GM19452 (cell line): ENCODE measurements around the gene SLC9A8.

ENCODE experiments used
- ATAC-seq: cut with Tn5 transposase; IDR thresholded peaks from one replicate; pipeline ENCODE4 v1.9.1; 2021; ENCODE audit not compliant: unreplicated experiment

Gene SLC9A8

DNA sequence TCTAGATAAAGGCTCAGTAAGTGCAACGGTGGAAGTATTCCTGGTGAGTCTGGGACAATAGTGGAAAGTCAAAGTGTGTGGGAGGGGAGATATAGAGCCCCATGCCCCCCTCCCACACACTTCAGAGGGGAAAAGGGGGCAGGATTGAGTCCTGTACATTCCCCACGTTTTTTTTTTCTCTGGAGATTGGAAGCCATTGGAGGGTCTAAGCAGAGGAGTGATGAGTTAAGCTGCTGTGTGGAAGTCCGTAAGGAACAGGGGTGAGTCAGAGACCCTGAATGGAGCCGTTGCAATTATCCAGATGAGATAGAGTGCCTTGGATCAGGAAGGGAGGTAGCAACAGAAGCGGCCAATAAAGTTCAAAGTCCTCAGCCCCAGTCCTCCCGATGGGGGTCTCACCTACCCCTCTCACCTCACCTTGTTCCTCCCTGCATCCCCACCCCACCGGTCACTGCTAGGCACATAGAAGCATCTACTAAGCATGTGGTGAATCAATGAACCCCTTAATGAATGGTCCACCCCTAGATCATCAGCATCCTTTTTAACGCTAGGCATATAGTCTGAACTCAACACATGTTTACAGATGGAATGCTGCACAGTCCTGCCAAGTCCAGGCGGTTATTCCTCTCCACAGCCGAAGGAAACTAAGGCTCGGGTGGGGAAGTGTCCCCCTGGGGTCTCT is 662 bp upstream of the SLC9A8 start:
- no peak for ATAC-seq

DNA sequence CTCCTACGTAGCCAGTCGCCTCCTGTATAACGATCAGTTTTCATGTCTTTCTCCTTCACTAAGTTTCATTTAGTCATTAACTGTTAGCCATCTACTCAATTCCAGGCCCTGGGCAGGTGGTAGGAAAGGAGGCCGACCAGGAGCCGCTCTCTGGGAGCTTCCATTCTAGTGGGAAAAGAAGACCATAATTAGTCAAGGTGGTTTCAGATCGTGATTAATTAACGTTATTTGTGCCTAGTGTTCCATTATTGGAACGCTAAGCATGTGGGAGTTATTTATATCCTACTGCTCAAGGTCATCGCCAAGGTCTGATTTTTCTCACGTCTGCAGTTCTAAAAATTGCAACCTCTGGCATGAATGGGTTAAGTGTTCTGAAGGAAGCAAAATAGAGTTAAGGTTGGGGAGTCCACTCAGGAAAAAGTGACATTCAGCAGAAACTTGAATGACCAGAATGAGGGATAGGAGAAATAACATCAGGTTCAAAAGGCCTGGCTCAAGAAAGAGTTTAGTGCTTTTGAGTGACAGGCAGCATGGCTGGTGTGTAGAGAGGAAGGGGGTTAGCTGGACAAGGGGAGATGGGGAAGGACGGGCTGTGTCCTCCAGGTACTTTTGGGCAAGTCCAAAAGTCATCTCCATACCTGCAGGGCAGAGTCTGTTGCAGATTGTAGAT is 812 bp downstream of the SLC9A8 start:
- no peak for ATAC-seq

- ATAC-seq = no peak
Measured at GRCh38 chr20:49814057-49814694, 1.5 kb downstream of the SLC9A8 start.

DNA sequence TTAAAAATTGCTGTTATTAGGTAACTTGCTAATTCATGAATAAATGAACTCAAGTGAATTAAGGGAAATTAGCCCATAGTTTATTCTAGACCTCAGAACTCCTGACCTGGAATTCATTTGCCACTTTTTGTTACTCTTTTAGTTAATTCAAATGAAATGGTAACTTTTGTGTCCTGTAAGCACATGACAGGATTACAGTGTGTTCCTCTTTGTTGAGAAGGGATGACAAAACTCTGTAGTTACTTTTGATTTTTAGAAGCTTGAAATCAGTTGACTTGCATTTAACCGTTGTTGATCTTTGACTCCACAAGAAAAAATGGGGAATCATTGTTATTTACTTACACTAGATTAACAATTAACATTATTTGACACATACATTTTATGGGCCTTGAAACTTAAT is 6.2 kb downstream of the SLC9A8 start:
- ATAC-seq = no peak

GRCh38 chr20:49819702-49820101 is 7.1 kb downstream of the SLC9A8 start:
- ATAC-seq = no peak

DNA sequence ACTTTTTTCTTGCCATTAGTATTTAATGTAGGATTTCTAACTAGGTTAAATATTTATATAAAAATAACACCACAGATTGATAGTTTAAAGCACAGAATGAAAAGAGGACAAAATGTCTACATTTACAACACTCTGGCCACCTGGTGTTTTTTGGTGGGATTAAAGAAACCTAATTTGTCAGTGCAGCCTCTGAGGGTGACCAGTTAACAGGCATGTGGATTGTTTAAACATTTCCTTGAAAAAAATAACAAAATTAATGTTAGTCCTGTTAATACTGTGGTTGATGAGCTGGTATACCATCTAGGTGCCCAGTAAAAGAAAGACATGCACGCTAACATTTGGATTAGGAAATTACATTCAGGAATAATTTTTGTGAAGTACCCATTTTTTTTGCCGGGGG is 8.8 kb downstream of the SLC9A8 start:
- ATAC-seq = no peak

- ATAC-seq = no peak
Measured at GRCh38 chr20:49821870-49822331, 9.3 kb downstream of the SLC9A8 start.

DNA sequence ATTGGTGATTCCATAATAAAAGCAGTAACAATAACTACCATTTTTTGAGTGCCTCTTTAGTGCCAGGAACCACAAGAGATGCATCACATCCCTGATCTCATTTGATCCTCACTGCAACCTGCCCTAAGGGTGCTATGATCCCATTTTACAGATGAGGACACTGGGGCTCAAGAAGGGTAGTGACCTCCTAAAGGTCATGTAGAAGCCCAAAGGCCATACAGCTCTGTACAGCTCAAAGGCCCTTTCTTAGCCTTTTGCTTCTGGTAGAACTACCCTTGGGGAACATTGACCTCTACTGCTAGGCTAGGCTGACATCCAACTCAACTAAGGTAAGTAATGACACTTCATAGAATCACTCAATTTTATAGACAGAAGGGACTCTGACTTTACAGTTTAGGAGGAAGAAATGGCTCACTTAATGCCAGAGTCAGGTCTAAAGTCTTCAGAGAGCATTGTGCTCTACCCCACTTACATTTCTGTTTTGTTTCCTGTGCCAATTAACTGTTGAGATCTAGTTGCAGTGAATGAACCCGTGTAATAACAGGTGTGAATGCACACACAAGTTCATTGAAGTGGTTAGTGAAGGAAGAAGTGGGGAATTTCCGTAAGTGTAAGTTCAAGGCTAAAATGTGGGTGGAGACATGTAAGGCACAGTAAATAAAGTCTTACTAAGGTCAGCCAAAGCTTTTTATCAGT is 10.7 kb downstream of the SLC9A8 start:
- ATAC-seq = no peak

- ATAC-seq = no peak
Measured at GRCh38 chr20:49824206-49824605, 11.6 kb downstream of the SLC9A8 start.

- no peak for ATAC-seq
Measured at GRCh38 chr20:49825521-49826033, 12.9 kb downstream of the SLC9A8 start.

- no peak for ATAC-seq
Measured at GRCh38 chr20:49831022-49831769, 18.6 kb downstream of the SLC9A8 start.

DNA sequence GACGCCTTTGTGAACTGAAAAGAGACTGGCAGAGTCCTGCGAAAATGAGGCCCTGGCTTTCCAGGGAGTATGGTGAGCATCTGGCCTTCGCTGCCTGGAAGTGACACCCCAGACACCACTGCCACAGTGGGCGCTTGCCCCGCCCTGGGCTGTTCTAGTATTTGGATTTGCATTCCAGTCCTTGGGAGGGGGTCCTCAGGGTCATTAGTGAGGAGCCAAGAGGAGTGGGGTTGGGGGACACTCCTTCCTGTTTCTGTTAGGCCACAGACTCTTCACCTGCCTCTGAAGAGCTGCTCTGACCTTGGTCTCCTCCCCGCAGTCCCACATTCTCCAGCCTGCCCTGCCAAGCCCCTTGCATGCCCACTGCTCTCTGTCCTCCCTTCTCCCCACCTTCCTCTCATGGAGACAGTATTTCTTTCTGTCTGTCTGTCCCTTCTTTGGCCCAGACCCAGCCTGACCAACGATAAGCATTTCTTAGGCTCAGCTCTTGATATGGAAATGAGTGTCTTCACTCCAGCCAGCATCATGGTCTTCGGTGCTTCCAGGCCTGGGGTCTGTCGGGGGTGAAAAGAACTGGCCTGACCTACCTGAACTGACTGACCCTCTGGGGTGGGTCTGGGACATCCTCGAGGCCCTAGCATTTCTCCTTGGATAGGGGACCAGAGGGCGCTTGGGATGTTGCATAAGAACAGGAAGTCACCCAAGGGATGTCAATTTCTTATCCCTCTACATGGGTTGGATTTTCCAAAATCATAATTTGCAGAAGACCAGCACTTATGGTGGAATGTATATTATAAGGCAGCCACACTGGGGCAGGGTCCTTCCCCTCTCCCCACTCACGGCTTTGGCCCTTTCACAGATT is 19.4 kb downstream of the SLC9A8 start:
- no peak for ATAC-seq

DNA sequence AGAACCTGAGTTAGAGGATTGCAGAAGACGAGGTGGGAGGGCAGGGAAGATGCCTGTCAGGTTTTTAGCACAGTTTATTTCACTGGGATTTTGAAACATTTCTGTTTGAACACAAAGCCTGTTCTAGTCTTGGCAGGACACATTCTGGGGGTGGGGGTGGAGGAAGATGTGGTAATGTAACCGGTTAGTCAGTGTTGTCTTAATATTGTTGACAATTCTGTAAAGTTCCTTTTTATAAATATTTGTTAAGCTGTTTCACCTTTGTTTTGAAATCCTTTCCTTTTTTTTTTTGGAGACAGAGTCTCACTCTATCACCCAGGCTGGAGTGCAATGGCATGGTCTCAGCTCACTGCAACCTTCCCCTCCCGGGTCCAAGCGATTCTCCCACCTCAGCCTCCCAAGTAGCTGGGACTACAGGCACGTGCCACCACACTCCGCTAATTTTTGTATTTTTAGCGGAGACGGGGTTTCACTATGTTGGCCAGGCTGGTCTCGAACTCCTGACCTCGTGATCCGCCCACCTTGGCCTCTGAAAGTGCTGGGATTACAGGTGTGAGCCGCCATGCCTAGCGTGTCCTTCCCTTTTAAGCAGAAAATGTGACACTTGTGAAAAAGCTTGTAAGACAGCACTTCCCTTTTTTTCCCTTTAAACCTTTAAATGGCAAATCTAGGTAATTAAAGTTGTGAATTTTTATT is 20.2 kb downstream of the SLC9A8 start:
- ATAC-seq = no peak

GRCh38 chr20:49833483-49833882 is 20.9 kb downstream of the SLC9A8 start:
- ATAC-seq = no peak

DNA sequence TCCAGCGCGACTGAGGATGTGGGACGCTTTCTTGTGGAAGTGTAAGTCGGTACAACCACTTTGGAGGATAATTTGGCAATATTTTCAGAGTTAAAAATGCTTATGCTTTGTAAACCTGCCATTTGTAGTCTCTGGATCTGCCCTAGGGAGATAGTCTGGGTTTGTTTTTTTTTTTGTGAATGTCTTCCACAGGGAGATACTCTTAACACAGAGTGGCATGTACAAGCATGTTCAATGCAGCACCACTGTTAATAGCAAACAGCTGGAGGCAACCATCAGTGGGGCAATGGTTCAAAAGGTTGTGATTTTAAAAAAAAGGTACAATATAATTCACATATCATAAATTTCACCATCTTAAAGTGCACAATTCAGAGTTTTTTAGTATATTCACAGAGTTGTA is 22.4 kb downstream of the SLC9A8 start:
- ATAC-seq = no peak

- ATAC-seq = no peak
Measured at GRCh38 chr20:49838546-49838945, 25.9 kb downstream of the SLC9A8 start.

DNA sequence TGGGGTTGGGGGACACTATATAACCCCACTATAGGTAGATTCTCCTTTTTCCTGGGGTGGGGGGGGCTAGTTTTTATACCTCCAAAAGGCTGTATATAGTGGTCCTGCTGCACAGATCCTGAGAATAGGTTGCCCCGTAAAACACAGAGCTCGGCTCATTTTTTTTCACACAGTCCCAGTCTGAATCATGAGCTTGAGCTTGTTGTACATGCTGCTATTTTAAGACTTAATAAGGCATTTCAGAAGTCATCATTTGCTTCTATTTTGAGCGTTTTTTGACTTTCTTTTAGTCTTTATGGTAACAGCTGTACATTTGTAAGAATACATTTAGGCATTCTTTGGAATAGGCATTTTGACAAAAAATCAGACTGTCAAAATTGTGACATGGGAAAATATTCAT is 30.5 kb downstream of the SLC9A8 start:
- ATAC-seq = no peak

GRCh38 chr20:49843770-49844380 is 31.2 kb downstream of the SLC9A8 start:
- ATAC-seq = no peak

DNA sequence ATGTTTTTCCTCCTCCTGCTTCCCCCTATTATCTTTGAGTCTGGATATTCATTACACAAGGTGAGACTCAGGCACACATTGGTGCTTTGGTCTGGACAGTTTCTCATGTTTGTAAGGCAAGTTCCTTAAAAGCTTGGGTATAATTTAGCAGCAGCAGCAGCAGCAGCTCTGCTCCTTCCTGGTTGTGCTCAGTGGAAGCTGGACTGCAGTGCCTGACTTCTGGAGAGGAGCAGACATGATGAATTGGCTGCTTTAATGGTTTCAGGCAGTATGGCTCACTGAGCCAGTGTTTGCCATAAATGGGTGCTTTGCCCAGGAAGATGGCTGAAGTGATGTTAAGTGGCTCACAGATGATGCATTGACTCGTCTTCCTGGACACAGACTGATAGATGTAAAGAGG is 32.4 kb downstream of the SLC9A8 start:
- ATAC-seq = no peak
